ENCODE measurements around the gene FER.

GRCh38 chr5:108813673-108814072 lies 66.0 kb downstream of the FER start:
- no peak for TF ChIP-seq ATF7 (IDR thresholded peaks at IDR 0.05; ENCODE audit: low read depth)
- no peak for TF ChIP-seq CTCF (IDR thresholded peaks at IDR 0.05 in 2 of 3, conservative IDR thresholded peaks at IDR 0.05 in 1 of 3; ENCODE audit: control insufficient read depth in 2 of 3, extremely low read depth in 1 of 3, insufficient read depth in 1 of 3, low read depth in 3 of 3, low read length in 3 of 3)
- TF ChIP-seq ZBED1 (IDR thresholded peaks at IDR 0.05; ENCODE audit: borderline replicate concordance) = no peak
- TF ChIP-seq RFX5 (IDR thresholded peaks at IDR 0.05; ENCODE audit: low read depth, low read length) = no peak
- TF ChIP-seq, protein P1, sequence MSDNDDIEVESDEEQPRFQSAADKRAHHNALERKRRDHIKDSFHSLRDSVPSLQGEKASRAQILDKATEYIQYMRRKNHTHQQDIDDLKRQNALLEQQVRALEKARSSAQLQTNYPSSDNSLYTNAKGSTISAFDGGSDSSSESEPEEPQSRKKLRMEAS (IDR thresholded peaks at IDR 0.05; ENCODE audit: low read depth, low read length) = no peak
- TF ChIP-seq SIX5 (IDR thresholded peaks at IDR 0.05; ENCODE audit: low read depth, low read length, severe bottlenecking) = no peak
- TF ChIP-seq FOXM1 (IDR thresholded peaks at IDR 0.05; ENCODE audit: low read depth, low read length) = no peak
